Panc1 (cell line): ENCODE data around the gene NR2C1. TPM values are rescaled to one million over a fixed set of nuclear protein-coding genes. Genes with fewer than 3 reads are reported as not detected.
A peak's percentile ranks its signal among the peaks of the same experiment; 100 is the strongest.

Experiments used
- ATAC-seq: fragments of 200-7000 bp; cut with Tn5 transposase; 2 replicates; pipeline ENCODE4 v1.9.1; 2020; ENCODE audit warnings: mild to moderate bottlenecking, moderate library complexity
- BruUV-seq: library from RNA; stranded (reverse); fragments of 400-500 nt; replicated peaks from 2 replicates; lab custom pipeline; 2021; lab: Mats Ljungman, UMichigan
- CTCF ChIA-PET: fragments of 300-600 bp; sonication (Branson Sonifier 250); formaldehyde crosslinking; loops from one replicate; lab custom pipeline; 2022; ENCODE audit warnings: antibody characterized with exemption; lab: Charles Lee
- POLR2A ChIA-PET: fragments of 300-600 bp; sonication (Branson Sonifier 250); formaldehyde crosslinking; loops from one replicate; lab custom pipeline; 2022; ENCODE audit warnings: antibody characterized with exemption; lab: Charles Lee
- DNase-seq: peaks from one replicate; pipeline ENCODE4 v3.0.0-alpha.2; 2010; ENCODE audit warnings: low read depth, low spot score
- H3K27ac ChIP-seq: 2 replicates; pipeline ENCODE4 v1.5.1; 2011; ENCODE audit warnings: mild to moderate bottlenecking, low read length, inconsistent platforms
- H3K27me3 ChIP-seq: fragments of 200-500 bp; sonication (Bioruptor generic); 2 replicates; pipeline ENCODE4 v1.6.0; 2014; ENCODE audit warnings: low read length, inconsistent platforms; ENCODE audit not compliant: control insufficient read depth, insufficient read depth
- H3K36me3 ChIP-seq: fragments of 200-500 bp; sonication (Bioruptor generic); 2 replicates; pipeline ENCODE4 v1.5.1; 2014; ENCODE audit warnings: inconsistent platforms, mild to moderate bottlenecking, low read length, moderate library complexity; ENCODE audit not compliant: control insufficient read depth, insufficient read depth
- H3K4me1 ChIP-seq: 2 replicates; pipeline ENCODE4 v1.5.1; 2011; ENCODE audit warnings: inconsistent platforms, mild to moderate bottlenecking, low read length, moderate library complexity; ENCODE audit not compliant: control insufficient read depth, insufficient read depth
- H3K4me3 ChIP-seq, 2 experiments: 2 replicates each; pipeline ENCODE4 v1.5.1; 2011 to 2012; ENCODE audit warnings: low read depth in 2 of 2, low read length in 2 of 2, mild to moderate bottlenecking in 2 of 2, inconsistent platforms in 1 of 2, moderate library complexity in 1 of 2
- H3K9me3 ChIP-seq: fragments of 200-500 bp; sonication (Bioruptor generic); 2 replicates; pipeline ENCODE4 v1.5.1; 2014; ENCODE audit warnings: low read depth, mild to moderate bottlenecking, inconsistent platforms, low read length, moderate library complexity; ENCODE audit not compliant: control insufficient read depth, insufficient read depth
- POLR2AphosphoS5 ChIP-seq: IDR thresholded peaks from 2 replicates; pipeline ENCODE4 v1.6.1; 2012; ENCODE audit warnings: mild to moderate bottlenecking, low read depth, low read length, moderate library complexity
- SIN3A ChIP-seq: IDR thresholded peaks from 2 replicates; pipeline ENCODE4 v1.6.1; 2012; ENCODE audit warnings: low read depth, mild to moderate bottlenecking, low read length, moderate library complexity, borderline replicate concordance; ENCODE audit not compliant: insufficient read depth
- TCF7L2 ChIP-seq: IDR thresholded peaks from 2 replicates; pipeline ENCODE4 v1.6.1; 2011; ENCODE audit warnings: mild to moderate bottlenecking, low read depth, low read length, inconsistent platforms
- in situ Hi-C: cut with HindIII; loops from 2 replicates; pipeline ENCODE4 v1.10.0; 2016; ENCODE audit warnings: low sequenced_read_pairs, low pct_unique_long_range_greater_than_20kb
- intact Hi-C: fragments of 100-400 bp; cut with micrococcal nuclease; formaldehyde crosslinking; loops from one replicate; pipeline ENCODE4 v1.10.0; 2022; ENCODE audit not compliant: unreplicated experiment
- total RNA-seq: library from RNA; stranded (reverse); gene quantifications from one replicate; pipeline ENCODE4 v1.2.1, GENCODE V29; 2021; ENCODE audit not compliant: unreplicated experiment
- TF ChIP-seq, protein P1 (sequence below): fragments of 450-650 bp; IDR thresholded peaks from 2 replicates; pipeline ENCODE4 v1.5.1; 2017; ENCODE audit warnings: mild to moderate bottlenecking
- TF ChIP-seq, protein P2 (sequence below), 2 experiments: IDR thresholded peaks; 2 replicates each; pipeline ENCODE4 v1.6.1; 2011 to 2012; ENCODE audit warnings: low read depth in 2 of 2, control low read depth in 1 of 2, low read length in 1 of 2, mild to moderate bottlenecking in 1 of 2, moderate library complexity in 1 of 2; ENCODE audit not compliant: insufficient read depth in 1 of 2

NR2C1 gene
- total RNA-seq, 1 experiment from 2014 or later, result 84.6 TPM

DNA sequence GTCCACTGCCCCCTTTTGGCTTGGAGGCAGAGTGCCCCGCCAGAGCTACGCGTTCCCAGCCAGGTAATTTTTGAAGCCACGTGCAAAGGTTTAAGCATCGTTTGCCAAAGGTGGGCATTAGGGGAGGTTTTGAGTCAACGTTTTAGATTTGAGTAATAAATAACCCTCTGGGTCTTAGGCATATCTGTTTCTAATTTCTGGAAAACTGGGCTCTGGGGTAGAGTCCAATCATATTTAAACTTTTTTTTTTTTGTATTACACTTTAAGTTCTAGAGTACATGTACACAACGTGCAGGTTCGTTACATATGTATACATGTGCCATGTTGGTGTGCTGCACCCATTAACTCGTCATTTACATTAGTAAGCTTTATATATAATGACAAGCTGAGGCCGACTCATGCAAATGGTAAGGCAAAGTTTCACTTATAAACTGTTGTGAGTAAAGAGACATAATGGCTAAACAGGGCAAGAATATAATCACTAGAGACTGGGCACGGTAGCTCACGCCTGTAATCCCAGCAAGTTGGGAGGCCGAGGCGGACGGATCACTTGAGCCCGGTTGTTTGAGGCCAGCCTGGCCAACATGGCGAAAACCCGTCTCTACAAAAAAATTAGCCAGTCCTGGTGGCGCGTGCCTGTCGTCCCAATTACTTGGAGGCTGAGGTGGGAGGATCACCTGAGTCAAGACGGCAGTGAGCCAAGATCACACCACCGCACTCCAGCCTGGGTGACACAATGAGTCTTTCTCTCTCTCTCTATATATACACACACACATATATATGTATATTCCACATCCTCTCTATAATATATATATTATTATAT, 491 bp upstream of the NR2C1 start:
- in situ Hi-C loops (no loop called here), intact Hi-C loops (no loop called here)
- BruUV-seq, result TSS peak; percentile 69
- TF ChIP-seq, protein P1, sequence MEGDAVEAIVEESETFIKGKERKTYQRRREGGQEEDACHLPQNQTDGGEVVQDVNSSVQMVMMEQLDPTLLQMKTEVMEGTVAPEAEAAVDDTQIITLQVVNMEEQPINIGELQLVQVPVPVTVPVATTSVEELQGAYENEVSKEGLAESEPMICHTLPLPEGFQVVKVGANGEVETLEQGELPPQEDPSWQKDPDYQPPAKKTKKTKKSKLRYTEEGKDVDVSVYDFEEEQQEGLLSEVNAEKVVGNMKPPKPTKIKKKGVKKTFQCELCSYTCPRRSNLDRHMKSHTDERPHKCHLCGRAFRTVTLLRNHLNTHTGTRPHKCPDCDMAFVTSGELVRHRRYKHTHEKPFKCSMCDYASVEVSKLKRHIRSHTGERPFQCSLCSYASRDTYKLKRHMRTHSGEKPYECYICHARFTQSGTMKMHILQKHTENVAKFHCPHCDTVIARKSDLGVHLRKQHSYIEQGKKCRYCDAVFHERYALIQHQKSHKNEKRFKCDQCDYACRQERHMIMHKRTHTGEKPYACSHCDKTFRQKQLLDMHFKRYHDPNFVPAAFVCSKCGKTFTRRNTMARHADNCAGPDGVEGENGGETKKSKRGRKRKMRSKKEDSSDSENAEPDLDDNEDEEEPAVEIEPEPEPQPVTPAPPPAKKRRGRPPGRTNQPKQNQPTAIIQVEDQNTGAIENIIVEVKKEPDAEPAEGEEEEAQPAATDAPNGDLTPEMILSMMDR, result peak; percentile 96
- TF ChIP-seq SIN3A (no peak), POLR2AphosphoS5 (0 out of 2 replicates have a peak, but pooled peaks have one; percentile 22), TCF7L2 (no peak)
- TF ChIP-seq, protein P2, sequence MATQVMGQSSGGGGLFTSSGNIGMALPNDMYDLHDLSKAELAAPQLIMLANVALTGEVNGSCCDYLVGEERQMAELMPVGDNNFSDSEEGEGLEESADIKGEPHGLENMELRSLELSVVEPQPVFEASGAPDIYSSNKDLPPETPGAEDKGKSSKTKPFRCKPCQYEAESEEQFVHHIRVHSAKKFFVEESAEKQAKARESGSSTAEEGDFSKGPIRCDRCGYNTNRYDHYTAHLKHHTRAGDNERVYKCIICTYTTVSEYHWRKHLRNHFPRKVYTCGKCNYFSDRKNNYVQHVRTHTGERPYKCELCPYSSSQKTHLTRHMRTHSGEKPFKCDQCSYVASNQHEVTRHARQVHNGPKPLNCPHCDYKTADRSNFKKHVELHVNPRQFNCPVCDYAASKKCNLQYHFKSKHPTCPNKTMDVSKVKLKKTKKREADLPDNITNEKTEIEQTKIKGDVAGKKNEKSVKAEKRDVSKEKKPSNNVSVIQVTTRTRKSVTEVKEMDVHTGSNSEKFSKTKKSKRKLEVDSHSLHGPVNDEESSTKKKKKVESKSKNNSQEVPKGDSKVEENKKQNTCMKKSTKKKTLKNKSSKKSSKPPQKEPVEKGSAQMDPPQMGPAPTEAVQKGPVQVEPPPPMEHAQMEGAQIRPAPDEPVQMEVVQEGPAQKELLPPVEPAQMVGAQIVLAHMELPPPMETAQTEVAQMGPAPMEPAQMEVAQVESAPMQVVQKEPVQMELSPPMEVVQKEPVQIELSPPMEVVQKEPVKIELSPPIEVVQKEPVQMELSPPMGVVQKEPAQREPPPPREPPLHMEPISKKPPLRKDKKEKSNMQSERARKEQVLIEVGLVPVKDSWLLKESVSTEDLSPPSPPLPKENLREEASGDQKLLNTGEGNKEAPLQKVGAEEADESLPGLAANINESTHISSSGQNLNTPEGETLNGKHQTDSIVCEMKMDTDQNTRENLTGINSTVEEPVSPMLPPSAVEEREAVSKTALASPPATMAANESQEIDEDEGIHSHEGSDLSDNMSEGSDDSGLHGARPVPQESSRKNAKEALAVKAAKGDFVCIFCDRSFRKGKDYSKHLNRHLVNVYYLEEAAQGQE (IDR thresholded peaks at IDR 0.05; ENCODE audit: insufficient read depth in 1 of 2, low read depth in 2 of 2, low read length in 1 of 2), result no peak
- no peaks in the 10 kb centered on the region; the same call in 1 of the 2 replicates for H3K36me3 ChIP-seq
- no peaks in the 10 kb centered on the region for H3K9me3 ChIP-seq
- ATAC-seq (no peak), DNase-seq (no peak)
- no peaks in the 10 kb centered on the region for H3K27me3 ChIP-seq
- peaks cover 11% of the 10 kb centered on the region for H3K4me1 ChIP-seq
- ChIA-PET CTCF (interaction anchor here (0.7 kb wide), 1 partner anchor 435 kb away, joined by 9 read pairs; no protein-coding TSS in a partner anchor), POLR2A (interaction anchor here (0.7 kb wide), 2 partner anchors 176 to 760 kb away, joined by 3 to 8 read pairs; no protein-coding TSS in a partner anchor)
- H3K27ac ChIP-seq, result peak overlapping the region; percentile 97
- H3K4me3 ChIP-seq, result peak overlapping the region; percentile 79 to 96

DNA sequence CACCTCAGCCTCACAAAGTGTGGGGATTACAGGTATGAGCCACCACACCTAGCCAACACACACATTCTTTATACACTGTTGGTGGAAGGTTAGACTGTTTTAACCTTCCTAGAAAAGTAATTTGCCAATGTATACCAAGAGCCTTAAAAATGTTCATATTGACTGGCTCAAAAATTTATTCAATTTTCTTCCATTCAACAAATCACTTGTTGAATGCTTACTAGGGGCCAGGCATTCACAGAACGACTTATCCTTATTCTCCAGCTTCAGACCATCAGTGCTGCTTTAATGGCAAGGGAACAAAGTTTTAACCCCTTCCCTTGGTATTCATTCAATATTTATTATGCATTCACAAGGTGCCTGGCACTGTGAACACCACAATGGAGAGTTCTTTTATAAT, 3.0 kb downstream of the NR2C1 start:
- in situ Hi-C loops (no loop called here), intact Hi-C loops (no loop called here)
- no peaks in the 10 kb centered on the region for H3K9me3 ChIP-seq
- H3K27me3 ChIP-seq, result no peaks in the 10 kb centered on the region
- ATAC-seq, result no peak
- CTCF ChIA-PET, result no interaction called here
- POLR2A ChIA-PET, result interaction anchor here (0.7 kb wide), 1 partner anchor 119 kb away, joined by 5 read pairs; no protein-coding TSS in a partner anchor
- TF ChIP-seq POLR2AphosphoS5, result no peak
- no peak for TF ChIP-seq SIN3A
- TF ChIP-seq, protein P1, result no peak
- TF ChIP-seq, protein P2 (IDR thresholded peaks at IDR 0.05; ENCODE audit: insufficient read depth in 1 of 2, low read depth in 2 of 2, low read length in 1 of 2), result no peak
- no peak for TF ChIP-seq TCF7L2
- no TSS peak for BruUV-seq
- DNase-seq, result no peak
- no peak overlapping the region for H3K27ac ChIP-seq
- peaks cover 9% of the 10 kb centered on the region for H3K36me3 ChIP-seq
- H3K4me3 ChIP-seq, result no peak overlapping the region
- peaks cover 11% of the 10 kb centered on the region for H3K4me1 ChIP-seq
